ENCODE measurements around the gene CNTFR. TPM values are rescaled to one million over a fixed set of nuclear protein-coding genes. Genes with fewer than 3 reads are reported as not detected.

Gene CNTFR
- total RNA-seq, 1 experiment from 2014 or later, result not detected

- no peak for TF ChIP-seq CTCF (IDR thresholded peaks at IDR 0.05; ENCODE audit: unreplicated experiment)
- Mint-ChIP-seq H3K4me1 (ENCODE audit: insufficient read depth, unreplicated experiment) (no peaks in the 10 kb centered on the region), H3K4me3 (ENCODE audit: unreplicated experiment) (no peak overlapping the region), H3K27ac (ENCODE audit: low read depth, unreplicated experiment) (no peak overlapping the region), H3K27me3 (ENCODE audit: insufficient read depth, unreplicated experiment) (peaks cover 11% of the 10 kb centered on the region), H3K36me3 (ENCODE audit: insufficient read depth, unreplicated experiment) (peaks cover 10% of the 10 kb centered on the region), H3K9me3 (ENCODE audit: unreplicated experiment) (no peaks in the 10 kb centered on the region)
- no TSS peak for BruUV-seq (replicated peaks)
- CTCF ChIA-PET, result no interaction called here
- intact Hi-C loops (cut with micrococcal nuclease), result no loop called here
- DNase-seq (ENCODE audit: unreplicated experiment), result no peak
- POLR2A ChIA-PET, result no interaction called here
Observed at GRCh38 chr9:34508463-34508862, 81.1 kb downstream of the CNTFR start.

- no peak overlapping the region for H3K27ac Mint-ChIP-seq (ENCODE audit: low read depth, unreplicated experiment)
- no peaks in the 10 kb centered on the region for H3K4me1 Mint-ChIP-seq (ENCODE audit: insufficient read depth, unreplicated experiment)
- ChIA-PET CTCF (interaction anchor here (1.0 kb wide), 1 partner anchor 104 kb away, joined by 4 read pairs; no protein-coding TSS in a partner anchor), POLR2A (no interaction called here)
- no peaks in the 10 kb centered on the region for H3K9me3 Mint-ChIP-seq (ENCODE audit: unreplicated experiment)
- no TSS peak for BruUV-seq (replicated peaks)
- TF ChIP-seq CTCF (IDR thresholded peaks at IDR 0.05; ENCODE audit: unreplicated experiment), result no peak
- no peak for DNase-seq (ENCODE audit: unreplicated experiment)
- intact Hi-C loops (cut with micrococcal nuclease), result no loop called here
- H3K27me3 Mint-ChIP-seq (ENCODE audit: insufficient read depth, unreplicated experiment), result peaks cover 11% of the 10 kb centered on the region
- H3K4me3 Mint-ChIP-seq (ENCODE audit: unreplicated experiment), result no peak overlapping the region
- peaks cover 10% of the 10 kb centered on the region for H3K36me3 Mint-ChIP-seq (ENCODE audit: insufficient read depth, unreplicated experiment)
Observed at GRCh38 chr9:34507966-34508365, 81.6 kb downstream of the CNTFR start.

GRCh38 chr9:34507556-34507955, 82.0 kb downstream of the CNTFR start:
- H3K9me3 Mint-ChIP-seq (ENCODE audit: unreplicated experiment), result no peaks in the 10 kb centered on the region
- DNase-seq (ENCODE audit: unreplicated experiment), result no peak
- no peak overlapping the region for H3K27ac Mint-ChIP-seq (ENCODE audit: low read depth, unreplicated experiment)
- intact Hi-C loops (cut with micrococcal nuclease), result no loop called here
- TF ChIP-seq CTCF (IDR thresholded peaks at IDR 0.05; ENCODE audit: unreplicated experiment), result no peak
- POLR2A ChIA-PET, result no interaction called here
- peaks cover 11% of the 10 kb centered on the region for H3K27me3 Mint-ChIP-seq (ENCODE audit: insufficient read depth, unreplicated experiment)
- no TSS peak for BruUV-seq (replicated peaks)
- CTCF ChIA-PET, result interaction anchor here (0.7 to 1.0 kb wide), 3 partner anchors 11 to 104 kb away, joined by 4 read pairs; no protein-coding TSS in a partner anchor
- no peaks in the 10 kb centered on the region for H3K4me1 Mint-ChIP-seq (ENCODE audit: insufficient read depth, unreplicated experiment)
- H3K4me3 Mint-ChIP-seq (ENCODE audit: unreplicated experiment), result no peak overlapping the region
- peaks cover 10% of the 10 kb centered on the region for H3K36me3 Mint-ChIP-seq (ENCODE audit: insufficient read depth, unreplicated experiment)

- ChIA-PET POLR2A (no interaction called here), CTCF (interaction anchor here (0.5 to 1.0 kb wide), 6 partner anchors 12 to 629 kb away, joined by 3 to 5 read pairs (median 4); no protein-coding TSS in a partner anchor)
Observed at GRCh38 chr9:34506623-34507022, 82.9 kb downstream of the CNTFR start.

More at GRCh38 chr9:34506623-34507022, 82.9 kb downstream of the CNTFR start:
- intact Hi-C loops (cut with micrococcal nuclease), result no loop called here
- no TSS peak for BruUV-seq (replicated peaks)
- H3K4me1 Mint-ChIP-seq (ENCODE audit: insufficient read depth, unreplicated experiment), result no peaks in the 10 kb centered on the region
- no peak for DNase-seq (ENCODE audit: unreplicated experiment)
- no peak overlapping the region for H3K27ac Mint-ChIP-seq (ENCODE audit: low read depth, unreplicated experiment)
- no peak overlapping the region for H3K4me3 Mint-ChIP-seq (ENCODE audit: unreplicated experiment)
- no peaks in the 10 kb centered on the region for H3K9me3 Mint-ChIP-seq (ENCODE audit: unreplicated experiment)
- H3K36me3 Mint-ChIP-seq (ENCODE audit: insufficient read depth, unreplicated experiment), result peaks cover 10% of the 10 kb centered on the region
- peaks cover 11% of the 10 kb centered on the region for H3K27me3 Mint-ChIP-seq (ENCODE audit: insufficient read depth, unreplicated experiment)
- no peak for TF ChIP-seq CTCF (IDR thresholded peaks at IDR 0.05; ENCODE audit: unreplicated experiment)
